ENCODE data around the gene ARMC6.

DNA sequence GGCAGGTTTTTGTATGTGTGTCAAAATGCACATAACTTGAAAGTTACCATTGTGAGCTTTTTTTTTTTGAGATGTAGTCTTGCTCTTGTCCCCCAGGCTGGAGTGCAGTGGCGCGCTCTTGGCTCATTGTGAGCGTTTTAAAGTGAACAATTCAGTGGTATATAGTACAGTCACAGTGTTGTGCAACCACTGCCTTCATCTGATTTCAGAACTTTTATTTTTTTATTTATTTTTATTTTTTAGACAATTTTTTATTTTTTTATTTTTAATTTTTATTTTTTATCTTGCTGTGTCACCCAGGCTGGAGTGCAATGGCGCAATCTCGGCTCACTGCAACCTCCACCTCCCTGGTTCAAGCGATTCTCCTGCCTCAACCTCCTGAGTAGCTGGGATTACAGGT, 45.4 kb downstream of the ARMC6 start:
- TF ChIP-seq, protein P1, sequence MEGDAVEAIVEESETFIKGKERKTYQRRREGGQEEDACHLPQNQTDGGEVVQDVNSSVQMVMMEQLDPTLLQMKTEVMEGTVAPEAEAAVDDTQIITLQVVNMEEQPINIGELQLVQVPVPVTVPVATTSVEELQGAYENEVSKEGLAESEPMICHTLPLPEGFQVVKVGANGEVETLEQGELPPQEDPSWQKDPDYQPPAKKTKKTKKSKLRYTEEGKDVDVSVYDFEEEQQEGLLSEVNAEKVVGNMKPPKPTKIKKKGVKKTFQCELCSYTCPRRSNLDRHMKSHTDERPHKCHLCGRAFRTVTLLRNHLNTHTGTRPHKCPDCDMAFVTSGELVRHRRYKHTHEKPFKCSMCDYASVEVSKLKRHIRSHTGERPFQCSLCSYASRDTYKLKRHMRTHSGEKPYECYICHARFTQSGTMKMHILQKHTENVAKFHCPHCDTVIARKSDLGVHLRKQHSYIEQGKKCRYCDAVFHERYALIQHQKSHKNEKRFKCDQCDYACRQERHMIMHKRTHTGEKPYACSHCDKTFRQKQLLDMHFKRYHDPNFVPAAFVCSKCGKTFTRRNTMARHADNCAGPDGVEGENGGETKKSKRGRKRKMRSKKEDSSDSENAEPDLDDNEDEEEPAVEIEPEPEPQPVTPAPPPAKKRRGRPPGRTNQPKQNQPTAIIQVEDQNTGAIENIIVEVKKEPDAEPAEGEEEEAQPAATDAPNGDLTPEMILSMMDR (IDR thresholded peaks at IDR 0.05; ENCODE audit: poor library complexity) = no peak
- TF ChIP-seq EZH2 (IDR thresholded peaks at IDR 0.05; ENCODE audit: borderline replicate concordance) (no peak), EZH2phosphoT487 (IDR thresholded peaks at IDR 0.05; ENCODE audit: low read depth, severe bottlenecking, unreplicated experiment) (no peak)
